HEK293 (cell line): ENCODE measurements around the gene SERPING1.

Experiments
- CTCF ChIA-PET: fragments of 350-600 bp; formaldehyde crosslinking; extraction: SDS; loops from one replicate; lab custom pipeline; 2021; ENCODE audit warnings: antibody characterized with exemption; lab: Yijun Ruan, JAX
- POLR2A ChIA-PET: fragments of 300-600 bp; formaldehyde crosslinking; extraction: SDS; loops from one replicate; lab custom pipeline; 2020; ENCODE audit warnings: antibody characterized with exemption, inconsistent platforms; lab: Yijun Ruan, JAX
- H3K27ac ChIP-seq: fragments of 200-500 bp; sonication (Bioruptor generic); 2 replicates; pipeline ENCODE4 v1.5.1; 2014; ENCODE audit warnings: low read depth, low read length, control low read depth, inconsistent platforms; ENCODE audit errors: extremely low read depth
- H3K36me3 ChIP-seq, 2 experiments: fragments of 200-500 bp in 1 of 2; sonication (Bioruptor generic) in 1 of 2; 1 replicate in 1 of 2; 2 replicates in 1 of 2; pipeline ENCODE4 v1.5.1; 2014 to 2017; ENCODE audit warnings: inconsistent platforms in 2 of 2, low read length in 2 of 2; ENCODE audit not compliant: control insufficient read depth in 2 of 2, insufficient read depth in 1 of 2
- H3K4me1 ChIP-seq: fragments of 200-500 bp; sonication (Bioruptor generic); 2 replicates; pipeline ENCODE4 v1.5.1; 2014; ENCODE audit warnings: mild to moderate bottlenecking, low read length, inconsistent platforms; ENCODE audit not compliant: control insufficient read depth, insufficient read depth
- H3K4me3 ChIP-seq: 2 replicates; pipeline ENCODE4 v1.5.1; 2011; ENCODE audit warnings: low read depth, mild to moderate bottlenecking, control low read depth, low read length, moderate library complexity
- H3K9me3 ChIP-seq: fragments of 200-500 bp; sonication (Bioruptor generic); 2 replicates; pipeline ENCODE4 v1.5.1; 2014; ENCODE audit warnings: low read depth, low read length, inconsistent platforms; ENCODE audit not compliant: control insufficient read depth, insufficient read depth
- PATZ1 ChIP-seq: fragments of 450-650 bp; formaldehyde crosslinking; IDR thresholded peaks from 2 replicates; pipeline ENCODE4 v1.5.1; 2016; ENCODE audit warnings: missing biosample characterization, missing genetic modification characterization
- PRDM1 ChIP-seq: fragments of 450-650 bp; formaldehyde crosslinking; IDR thresholded peaks from 2 replicates; pipeline ENCODE4; 2016; ENCODE audit warnings: missing biosample characterization, missing genetic modification characterization
- SP3 ChIP-seq: fragments of 450-650 bp; formaldehyde crosslinking; IDR thresholded peaks from 2 replicates; pipeline ENCODE4 v1.5.1; 2016; ENCODE audit warnings: missing biosample characterization, missing genetic modification characterization
- ZFP69B ChIP-seq: fragments of 450-650 bp; formaldehyde crosslinking; IDR thresholded peaks from 2 replicates; pipeline ENCODE4 v1.5.1; 2016; ENCODE audit warnings: missing biosample characterization, missing genetic modification characterization
- ZNF211 ChIP-seq: fragments of 450-650 bp; formaldehyde crosslinking; IDR thresholded peaks from 2 replicates; pipeline ENCODE4 v1.5.1; 2016; ENCODE audit warnings: low read depth, missing biosample characterization, missing genetic modification characterization
- ZNF449 ChIP-seq: fragments of 450-650 bp; formaldehyde crosslinking; IDR thresholded peaks from 2 replicates; pipeline ENCODE4 v1.5.1; 2017; ENCODE audit warnings: missing biosample characterization, mild to moderate bottlenecking, missing genetic modification characterization, moderate library complexity
- ZNF521 ChIP-seq: fragments of 450-650 bp; formaldehyde crosslinking; IDR thresholded peaks from 2 replicates; pipeline ENCODE4 v1.5.1; 2017; ENCODE audit warnings: missing biosample characterization, mild to moderate bottlenecking, missing genetic modification characterization
- ZNF529 ChIP-seq: fragments of 450-650 bp; formaldehyde crosslinking; IDR thresholded peaks from 2 replicates; pipeline ENCODE4 v1.5.1; 2017; ENCODE audit warnings: missing genetic modification characterization, missing biosample characterization; ENCODE audit not compliant: insufficient replicate concordance
- ZNF544 ChIP-seq: fragments of 450-650 bp; formaldehyde crosslinking; IDR thresholded peaks from 2 replicates; pipeline ENCODE4 v1.5.0; 2017; ENCODE audit warnings: missing biosample characterization, missing genetic modification characterization
- ZNF560 ChIP-seq: fragments of 450-650 bp; formaldehyde crosslinking; IDR thresholded peaks from 2 replicates; pipeline ENCODE4 v1.5.1; 2017; ENCODE audit warnings: missing biosample characterization, missing genetic modification characterization, borderline replicate concordance
- ZNF610 ChIP-seq: fragments of 450-650 bp; formaldehyde crosslinking; IDR thresholded peaks from 2 replicates; pipeline ENCODE4 v1.5.1; 2016; ENCODE audit warnings: missing biosample characterization, missing genetic modification characterization, borderline replicate concordance
- ZNF623 ChIP-seq: fragments of 450-650 bp; formaldehyde crosslinking; IDR thresholded peaks from 2 replicates; pipeline ENCODE4 v1.5.1; 2016; ENCODE audit warnings: missing biosample characterization, missing genetic modification characterization
- ZNF654 ChIP-seq: fragments of 450-650 bp; formaldehyde crosslinking; IDR thresholded peaks from 2 replicates; pipeline ENCODE4 v1.5.1; 2016; ENCODE audit warnings: low read depth, missing biosample characterization, missing genetic modification characterization
- ZNF777 ChIP-seq: fragments of 450-650 bp; formaldehyde crosslinking; IDR thresholded peaks from 2 replicates; pipeline ENCODE4 v1.5.1; 2017; ENCODE audit warnings: missing biosample characterization, missing genetic modification characterization, borderline replicate concordance
- ZNF792 ChIP-seq: fragments of 450-650 bp; formaldehyde crosslinking; IDR thresholded peaks from 2 replicates; pipeline ENCODE4 v1.5.1; 2016; ENCODE audit warnings: missing biosample characterization, missing genetic modification characterization
- TF ChIP-seq, protein P1 (sequence below): fragments of 450-650 bp; formaldehyde crosslinking; IDR thresholded peaks from 2 replicates; pipeline ENCODE4 v1.5.1; 2016; ENCODE audit warnings: missing biosample characterization, missing genetic modification characterization
- TF ChIP-seq, protein P2 (sequence below): fragments of 450-650 bp; formaldehyde crosslinking; IDR thresholded peaks from 2 replicates; pipeline ENCODE4 v1.5.1; 2016; ENCODE audit warnings: missing biosample characterization, missing genetic modification characterization, borderline replicate concordance
- TF ChIP-seq, protein P3 (sequence below): fragments of 450-650 bp; formaldehyde crosslinking; IDR thresholded peaks from 2 replicates; pipeline ENCODE4 v1.5.1; 2016; ENCODE audit warnings: missing biosample characterization, missing genetic modification characterization

The SERPING1 gene

DNA sequence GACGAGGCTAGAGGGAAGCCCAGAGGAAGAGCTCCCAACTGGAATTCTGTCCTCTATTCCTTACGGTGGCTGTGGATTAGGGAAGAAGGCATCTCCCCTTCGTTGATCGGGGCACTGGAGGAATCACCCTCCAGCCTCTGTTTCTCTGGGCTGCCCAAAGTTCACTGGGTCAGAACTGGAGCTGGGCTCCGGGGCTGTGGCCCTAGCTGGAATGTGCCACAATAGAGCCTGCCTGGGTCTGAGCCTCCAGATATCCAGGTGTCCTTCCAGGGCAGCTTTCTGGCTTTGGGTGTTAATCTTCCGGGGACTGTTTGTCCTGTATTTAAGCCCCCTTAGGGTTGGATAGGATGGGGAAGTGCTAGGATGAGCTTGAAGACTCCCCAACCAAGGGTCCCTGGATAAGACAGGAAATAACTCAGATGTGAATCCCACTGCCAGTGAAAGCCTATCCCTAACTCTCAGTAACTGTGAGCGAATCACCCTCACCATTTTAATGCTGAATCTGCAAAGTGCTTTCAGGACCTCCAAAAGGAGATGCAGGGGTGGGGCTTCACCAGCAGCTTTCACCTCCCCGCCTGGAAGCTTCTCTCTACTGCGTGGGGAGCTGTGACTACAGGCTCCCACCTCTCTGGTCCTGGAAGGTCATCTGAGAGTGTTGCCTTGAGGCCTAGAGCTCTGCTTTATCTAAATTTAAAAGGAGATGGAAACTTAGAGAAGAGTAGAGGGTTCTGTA lies 42.7 kb downstream of the SERPING1 start (continued):
- TF ChIP-seq PATZ1 (tag by site-specific recombination) (no peak), ZFP69B (tag by site-specific recombination) (no peak), ZNF529 (tag by site-specific recombination) (no peak), ZNF623 (no peak), ZNF560 (tag by site-specific recombination) (no peak)

GRCh38 chr11:57641011-57641807 lies 43.7 kb downstream of the SERPING1 start:
- TF ChIP-seq ZNF792 (tag by site-specific recombination) = no peak
- TF ChIP-seq PRDM1 (tag by site-specific recombination) = peak; percentile 20; the same call in 1 of the 2 replicates
- no peak for TF ChIP-seq ZNF449
- no peak for TF ChIP-seq ZNF544 (tag by site-specific recombination)
- no peak for TF ChIP-seq ZNF777 (tag by site-specific recombination)
- TF ChIP-seq, protein P1, sequence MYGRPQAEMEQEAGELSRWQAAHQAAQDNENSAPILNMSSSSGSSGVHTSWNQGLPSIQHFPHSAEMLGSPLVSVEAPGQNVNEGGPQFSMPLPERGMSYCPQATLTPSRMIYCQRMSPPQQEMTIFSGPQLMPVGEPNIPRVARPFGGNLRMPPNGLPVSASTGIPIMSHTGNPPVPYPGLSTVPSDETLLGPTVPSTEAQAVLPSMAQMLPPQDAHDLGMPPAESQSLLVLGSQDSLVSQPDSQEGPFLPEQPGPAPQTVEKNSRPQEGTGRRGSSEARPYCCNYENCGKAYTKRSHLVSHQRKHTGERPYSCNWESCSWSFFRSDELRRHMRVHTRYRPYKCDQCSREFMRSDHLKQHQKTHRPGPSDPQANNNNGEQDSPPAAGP (tag by site-specific recombination) = no peak
- TF ChIP-seq ZNF654 (tag by site-specific recombination) = peak; percentile 49
- no peak for TF ChIP-seq ZNF521 (tag by site-specific recombination)
- no peak for TF ChIP-seq ZNF610
- no peak for TF ChIP-seq ZNF211 (tag by site-specific recombination)
- no peak for TF ChIP-seq SP3
- TF ChIP-seq, protein P2, sequence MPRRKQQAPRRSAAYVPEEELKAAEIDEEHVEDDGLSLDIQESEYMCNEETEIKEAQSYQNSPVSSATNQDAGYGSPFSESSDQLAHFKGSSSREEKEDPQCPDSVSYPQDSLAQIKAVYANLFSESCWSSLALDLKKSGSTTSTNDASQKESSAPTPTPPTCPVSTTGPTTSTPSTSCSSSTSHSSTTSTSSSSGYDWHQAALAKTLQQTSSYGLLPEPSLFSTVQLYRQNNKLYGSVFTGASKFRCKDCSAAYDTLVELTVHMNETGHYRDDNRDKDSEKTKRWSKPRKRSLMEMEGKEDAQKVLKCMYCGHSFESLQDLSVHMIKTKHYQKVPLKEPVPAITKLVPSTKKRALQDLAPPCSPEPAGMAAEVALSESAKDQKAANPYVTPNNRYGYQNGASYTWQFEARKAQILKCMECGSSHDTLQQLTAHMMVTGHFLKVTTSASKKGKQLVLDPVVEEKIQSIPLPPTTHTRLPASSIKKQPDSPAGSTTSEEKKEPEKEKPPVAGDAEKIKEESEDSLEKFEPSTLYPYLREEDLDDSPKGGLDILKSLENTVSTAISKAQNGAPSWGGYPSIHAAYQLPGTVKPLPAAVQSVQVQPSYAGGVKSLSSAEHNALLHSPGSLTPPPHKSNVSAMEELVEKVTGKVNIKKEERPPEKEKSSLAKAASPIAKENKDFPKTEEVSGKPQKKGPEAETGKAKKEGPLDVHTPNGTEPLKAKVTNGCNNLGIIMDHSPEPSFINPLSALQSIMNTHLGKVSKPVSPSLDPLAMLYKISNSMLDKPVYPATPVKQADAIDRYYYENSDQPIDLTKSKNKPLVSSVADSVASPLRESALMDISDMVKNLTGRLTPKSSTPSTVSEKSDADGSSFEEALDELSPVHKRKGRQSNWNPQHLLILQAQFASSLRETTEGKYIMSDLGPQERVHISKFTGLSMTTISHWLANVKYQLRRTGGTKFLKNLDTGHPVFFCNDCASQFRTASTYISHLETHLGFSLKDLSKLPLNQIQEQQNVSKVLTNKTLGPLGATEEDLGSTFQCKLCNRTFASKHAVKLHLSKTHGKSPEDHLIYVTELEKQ (tag by site-specific recombination) = no peak
- TF ChIP-seq, protein P3, sequence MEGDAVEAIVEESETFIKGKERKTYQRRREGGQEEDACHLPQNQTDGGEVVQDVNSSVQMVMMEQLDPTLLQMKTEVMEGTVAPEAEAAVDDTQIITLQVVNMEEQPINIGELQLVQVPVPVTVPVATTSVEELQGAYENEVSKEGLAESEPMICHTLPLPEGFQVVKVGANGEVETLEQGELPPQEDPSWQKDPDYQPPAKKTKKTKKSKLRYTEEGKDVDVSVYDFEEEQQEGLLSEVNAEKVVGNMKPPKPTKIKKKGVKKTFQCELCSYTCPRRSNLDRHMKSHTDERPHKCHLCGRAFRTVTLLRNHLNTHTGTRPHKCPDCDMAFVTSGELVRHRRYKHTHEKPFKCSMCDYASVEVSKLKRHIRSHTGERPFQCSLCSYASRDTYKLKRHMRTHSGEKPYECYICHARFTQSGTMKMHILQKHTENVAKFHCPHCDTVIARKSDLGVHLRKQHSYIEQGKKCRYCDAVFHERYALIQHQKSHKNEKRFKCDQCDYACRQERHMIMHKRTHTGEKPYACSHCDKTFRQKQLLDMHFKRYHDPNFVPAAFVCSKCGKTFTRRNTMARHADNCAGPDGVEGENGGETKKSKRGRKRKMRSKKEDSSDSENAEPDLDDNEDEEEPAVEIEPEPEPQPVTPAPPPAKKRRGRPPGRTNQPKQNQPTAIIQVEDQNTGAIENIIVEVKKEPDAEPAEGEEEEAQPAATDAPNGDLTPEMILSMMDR (tag by site-specific recombination) = 0 out of 2 replicates have a peak, but pooled peaks have one; percentile 15
- CTCF ChIA-PET = interaction anchor here (0.6 to 8.6 kb wide), 31 partner anchors 10 to 873 kb away, joined by 3 to 183 read pairs (median 5); partner anchors contain the start of genes MED19, TIMM10, TMX2 and UBE2L6
- Histone ChIP-seq H3K36me3 (no peaks in the 10 kb centered on the region), H3K27ac (no peak overlapping the region), H3K9me3 (no peaks in the 10 kb centered on the region), H3K4me3 (no peak overlapping the region), H3K4me1 (no peaks in the 10 kb centered on the region; the same call in 1 of the 2 replicates)
- POLR2A ChIA-PET = interaction anchor here (0.8 to 1.4 kb wide), 7 partner anchors 16 to 296 kb away, joined by 3 to 6 read pairs (median 3); partner anchors contain the start of gene RTN4RL2
